WTC11 (cell line): Measurements from ENCODE around the gene RPL22L1. TPM values are rescaled to one million over a fixed set of nuclear protein-coding genes. Genes with fewer than 3 reads are reported as not detected.

ENCODE experiments used
- ATAC-seq: fragments of 200-7000 bp; cut with Tn5 transposase; 2 replicates; pipeline ENCODE4 v1.10.0; 2021; ENCODE audit warnings: mild to moderate bottlenecking, moderate library complexity
- CTCF ChIA-PET: fragments of 300-600 bp; sonication (Branson Sonifier 250); formaldehyde crosslinking; loops from one replicate; lab custom pipeline; 2021; ENCODE audit warnings: antibody characterized with exemption; lab: Charles Lee
- POLR2A ChIA-PET: fragments of 350-600 bp; sonication (Branson Sonifier 250); formaldehyde crosslinking; loops from one replicate; lab custom pipeline; 2021; ENCODE audit warnings: antibody characterized with exemption; lab: Charles Lee
- DNase-seq: peaks from one replicate; pipeline ENCODE4 v3.0.0; 2021; ENCODE audit warnings: low spot score
- H3K27ac Mint-ChIP-seq: 2 replicates; pipeline ENCODE4 v1.8.0; 2021; ENCODE audit warnings: mixed read lengths
- H3K27me3 Mint-ChIP-seq: 2 replicates; pipeline ENCODE4 v1.8.0; 2021; ENCODE audit warnings: low read depth, mild to moderate bottlenecking, moderate library complexity, mixed read lengths
- H3K36me3 Mint-ChIP-seq: 2 replicates; pipeline ENCODE4 v1.8.0; 2021; ENCODE audit warnings: mixed read lengths
- H3K4me1 Mint-ChIP-seq: 2 replicates; pipeline ENCODE4 v1.8.0; 2022; ENCODE audit warnings: mixed read lengths
- H3K4me3 Mint-ChIP-seq: 2 replicates; pipeline ENCODE4 v1.8.0; 2021; ENCODE audit warnings: mild to moderate bottlenecking, moderate library complexity, mixed read lengths
- H3K9me3 Mint-ChIP-seq: 2 replicates; pipeline ENCODE4 v1.8.0; 2021; ENCODE audit warnings: mixed read lengths
- AFF4 ChIP-seq: sonication (generic); formaldehyde crosslinking; IDR thresholded peaks from 2 replicates; pipeline ENCODE4 v1.8.1; 2023; ENCODE audit warnings: mild to moderate bottlenecking, missing genetic modification reagents, borderline replicate concordance
- CDX4 ChIP-seq: fragments of 250-450 bp; sonication (Bioruptor Pico); IDR thresholded peaks from 2 replicates; pipeline ENCODE4 v1.9.0; 2021; ENCODE audit warnings: moderate library complexity, mild to moderate bottlenecking, inconsistent platforms, borderline replicate concordance
- CREB1 ChIP-seq: sonication (generic); formaldehyde crosslinking; IDR thresholded peaks from 2 replicates; pipeline ENCODE4 v1.8.0; 2023; ENCODE audit warnings: mild to moderate bottlenecking, missing genetic modification reagents
- CREM ChIP-seq: sonication (generic); formaldehyde crosslinking; IDR thresholded peaks from 2 replicates; pipeline ENCODE4 v1.8.1; 2022; ENCODE audit warnings: mild to moderate bottlenecking, missing genetic modification reagents, moderate library complexity
- ERG ChIP-seq: fragments of 250-450 bp; sonication (Bioruptor Pico); IDR thresholded peaks from 2 replicates; pipeline ENCODE4 v1.8.0; 2021; ENCODE audit warnings: mild to moderate bottlenecking
- FOXK1 ChIP-seq: sonication (generic); formaldehyde crosslinking; IDR thresholded peaks from 2 replicates; pipeline ENCODE4 v1.8.0; 2022; ENCODE audit warnings: mild to moderate bottlenecking, moderate library complexity, missing genetic modification reagents
- FOXP4 ChIP-seq: sonication (generic); formaldehyde crosslinking; IDR thresholded peaks from 2 replicates; pipeline ENCODE4 v1.8.0; 2022; ENCODE audit warnings: mild to moderate bottlenecking, missing genetic modification reagents
- GABPB1 ChIP-seq: sonication (generic); formaldehyde crosslinking; IDR thresholded peaks from 2 replicates; pipeline ENCODE4 v1.8.1; 2023; ENCODE audit warnings: mild to moderate bottlenecking, missing genetic modification reagents
- IRF1 ChIP-seq: sonication (generic); formaldehyde crosslinking; IDR thresholded peaks from 2 replicates; pipeline ENCODE4 v1.8.0; 2023; ENCODE audit warnings: missing genetic modification reagents
- JAZF1 ChIP-seq: fragments of 250-450 bp; sonication (Bioruptor Pico); IDR thresholded peaks from 2 replicates; pipeline ENCODE4 v1.9.0; 2021; ENCODE audit warnings: moderate library complexity, mild to moderate bottlenecking, inconsistent platforms
- NR2C2 ChIP-seq: sonication (generic); formaldehyde crosslinking; IDR thresholded peaks from 2 replicates; pipeline ENCODE4 v1.8.0; 2022; ENCODE audit warnings: mild to moderate bottlenecking, missing genetic modification reagents
- OVOL2 ChIP-seq: fragments of 250-450 bp; sonication (Bioruptor Pico); IDR thresholded peaks from 2 replicates; pipeline ENCODE4 v1.9.0; 2021; ENCODE audit warnings: mild to moderate bottlenecking, borderline replicate concordance
- PREB ChIP-seq: sonication (generic); formaldehyde crosslinking; IDR thresholded peaks from 2 replicates; pipeline ENCODE4 v1.8.1; 2022; ENCODE audit warnings: mild to moderate bottlenecking, missing genetic modification reagents, moderate library complexity, borderline replicate concordance
- PRRX2 ChIP-seq: fragments of 250-450 bp; sonication (Bioruptor Pico); IDR thresholded peaks from 2 replicates; pipeline ENCODE4 v1.8.0; 2021; ENCODE audit warnings: mild to moderate bottlenecking
- RELA ChIP-seq: sonication (generic); formaldehyde crosslinking; IDR thresholded peaks from 2 replicates; pipeline ENCODE4 v1.8.1; 2022; ENCODE audit warnings: missing genetic modification reagents, mild to moderate bottlenecking, borderline replicate concordance
- RORB ChIP-seq: fragments of 250-450 bp; sonication (Bioruptor Pico); IDR thresholded peaks from 2 replicates; pipeline ENCODE4 v1.9.0; 2021; ENCODE audit warnings: mild to moderate bottlenecking
- SMAD4 ChIP-seq: sonication (generic); formaldehyde crosslinking; IDR thresholded peaks from 2 replicates; pipeline ENCODE4 v1.8.0; 2022; ENCODE audit warnings: mild to moderate bottlenecking, missing genetic modification reagents
- TEAD1 ChIP-seq: sonication (generic); formaldehyde crosslinking; IDR thresholded peaks from 2 replicates; pipeline ENCODE4 v1.8.0; 2022; ENCODE audit warnings: mild to moderate bottlenecking, missing genetic modification reagents
- TEAD4 ChIP-seq: sonication (generic); formaldehyde crosslinking; IDR thresholded peaks from 2 replicates; pipeline ENCODE4 v1.8.0; 2022; ENCODE audit warnings: mild to moderate bottlenecking, missing genetic modification reagents
- USF1 ChIP-seq: sonication (generic); formaldehyde crosslinking; IDR thresholded peaks from 2 replicates; pipeline ENCODE4 v1.8.0; 2022; ENCODE audit warnings: mild to moderate bottlenecking, missing genetic modification reagents
- ZNF263 ChIP-seq: sonication (generic); formaldehyde crosslinking; IDR thresholded peaks from 2 replicates; pipeline ENCODE4 v1.8.1; 2022; ENCODE audit warnings: low read depth, mild to moderate bottlenecking, moderate library complexity, missing genetic modification reagents
- total RNA-seq: library from RNA; stranded (reverse); gene quantifications from 3 replicates; pipeline ENCODE4 v1.2.3, GENCODE V29; 2021

Gene RPL22L1
- total RNA-seq, 1 experiment from 2014 or later: 169 TPM

GRCh38 chr3:170907637-170908234, 37.7 kb upstream of the RPL22L1 start:
- Mint-ChIP-seq H3K4me3 (peak overlapping the region; percentile 91), H3K36me3 (peaks cover 8% of the 10 kb centered on the region), H3K4me1 (peaks cover 11% of the 10 kb centered on the region), H3K27ac (no peak overlapping the region), H3K9me3 (peaks cover 19% of the 10 kb centered on the region), H3K27me3 (peaks cover 54% of the 10 kb centered on the region)
- no peak for TF ChIP-seq PRRX2 (CRISPR knock-in tag)
- no peak for TF ChIP-seq ERG (CRISPR knock-in tag)
- no peak for TF ChIP-seq SMAD4
- TF ChIP-seq CDX4 (CRISPR knock-in tag): no peak
- no peak for DNase-seq
- POLR2A ChIA-PET: interaction anchor here (0.7 to 1.2 kb wide), 3 partner anchors 38 to 44 kb away, joined by 3 to 4 read pairs (median 4); partner anchors contain the start of gene RPL22L1
- ATAC-seq: no peak
- CTCF ChIA-PET: no interaction called here

GRCh38 chr3:170905862-170906261, 35.9 kb upstream of the RPL22L1 start:
- peaks cover 51% of the 10 kb centered on the region for H3K27me3 Mint-ChIP-seq
- ChIA-PET POLR2A (no interaction called here), CTCF (no interaction called here)
- DNase-seq (no peak), ATAC-seq (no peak)
- peaks cover 18% of the 10 kb centered on the region for H3K9me3 Mint-ChIP-seq
- no peak overlapping the region for H3K27ac Mint-ChIP-seq
- H3K4me3 Mint-ChIP-seq: no peak overlapping the region
- H3K4me1 Mint-ChIP-seq: peaks cover 11% of the 10 kb centered on the region
- TF ChIP-seq JAZF1: no peak
- no peak for TF ChIP-seq TEAD4 (CRISPR knock-in tag)
- TF ChIP-seq CREM: no peak
- TF ChIP-seq OVOL2 (CRISPR knock-in tag): no peak
- no peak for TF ChIP-seq PREB
- no peak for TF ChIP-seq TEAD1 (CRISPR knock-in tag)
- no peak for TF ChIP-seq FOXP4 (CRISPR knock-in tag)
- no peak for TF ChIP-seq CDX4 (CRISPR knock-in tag)
- no peak for TF ChIP-seq RORB (CRISPR knock-in tag)
- no peak for TF ChIP-seq AFF4 (CRISPR knock-in tag)
- TF ChIP-seq ZNF263 (CRISPR knock-in tag): no peak
- no peak for TF ChIP-seq RELA (CRISPR knock-in tag)
- TF ChIP-seq USF1 (CRISPR knock-in tag): no peak
- no peak for TF ChIP-seq GABPB1 (CRISPR knock-in tag)
- TF ChIP-seq IRF1 (CRISPR knock-in tag): no peak
- no peak for TF ChIP-seq NR2C2
- TF ChIP-seq FOXK1 (CRISPR knock-in tag): no peak
- no peak for TF ChIP-seq CREB1 (CRISPR knock-in tag)
- peaks cover 8% of the 10 kb centered on the region for H3K36me3 Mint-ChIP-seq
